Activated CD8-positive, alpha-beta T cell treated with anti-CD3 and anti-CD28 coated beads for 36 hours (primary cell): ENCODE data around the gene CTSD. TPM values are rescaled to one million over a fixed set of nuclear protein-coding genes. Genes with fewer than 3 reads are reported as not detected.
A peak's percentile ranks its signal among the peaks of the same experiment; 100 is the strongest.

Source experiments
- ATAC-seq: fragments of 200-7000 bp; cut with Tn5 transposase; one replicate; pipeline ENCODE4 v1.10.0; 2021; ENCODE audit warnings: mild to moderate bottlenecking, moderate library complexity
- CTCF ChIA-PET: fragments of 350-600 bp; sonication (Branson Sonifier 250); formaldehyde crosslinking; loops from one replicate; lab custom pipeline; 2021; ENCODE audit warnings: antibody characterized with exemption; lab: Charles Lee
- POLR2A ChIA-PET: fragments of 350-600 bp; sonication (Branson Sonifier 250); formaldehyde crosslinking; loops from one replicate; lab custom pipeline; 2021; ENCODE audit warnings: antibody characterized with exemption; lab: Charles Lee
- DNase-seq: peaks from one replicate; pipeline ENCODE4 v3.0.0-alpha.2; 2020
- H3K27ac Mint-ChIP-seq: one replicate; pipeline ENCODE4 v1.8.0; 2021; ENCODE audit warnings: mild to moderate bottlenecking, mixed read lengths
- H3K27me3 Mint-ChIP-seq: one replicate; pipeline ENCODE4 v1.8.0; 2021; ENCODE audit warnings: mixed read lengths
- H3K36me3 Mint-ChIP-seq: one replicate; pipeline ENCODE4 v1.8.0; 2021; ENCODE audit warnings: low read depth, mixed read lengths
- H3K4me1 Mint-ChIP-seq: one replicate; pipeline ENCODE4 v1.8.0; 2021; ENCODE audit warnings: low read depth, mixed read lengths
- H3K4me3 Mint-ChIP-seq: one replicate; pipeline ENCODE4 v1.8.0; 2021; ENCODE audit warnings: mild to moderate bottlenecking, moderate library complexity, mixed read lengths
- H3K9me3 Mint-ChIP-seq: one replicate; pipeline ENCODE4 v1.8.0; 2021; ENCODE audit warnings: mixed read lengths
- CTCF ChIP-seq: fragments of 200-600 bp; IDR thresholded peaks from one replicate; pipeline ENCODE4 v1.8.0; 2022; ENCODE audit warnings: antibody characterized with exemption, mild to moderate bottlenecking
- intact Hi-C: fragments of 100-400 bp; cut with micrococcal nuclease; formaldehyde crosslinking; loops from one replicate; pipeline ENCODE4 v1.10.0; 2022
- total RNA-seq, 2 experiments: library from RNA; stranded (reverse); gene quantifications; one replicate each; pipeline ENCODE4 v1.2.3, GENCODE V29; 2021

The CTSD gene
- total RNA-seq, 2 experiments from 2014 or later: 44.9 to 45.6 TPM

GRCh38 chr11:1758611-1759150, 5.0 kb downstream of the CTSD start:
- no peaks in the 10 kb centered on the region for H3K27me3 Mint-ChIP-seq
- H3K36me3 Mint-ChIP-seq: peaks cover 17% of the 10 kb centered on the region
- peak overlapping the region; percentile 62 for H3K4me3 Mint-ChIP-seq
- no peak for TF ChIP-seq CTCF
- peaks cover 69% of the 10 kb centered on the region for H3K4me1 Mint-ChIP-seq
- POLR2A ChIA-PET: no interaction called here
- peak overlapping the region; percentile 94 for H3K27ac Mint-ChIP-seq
- intact Hi-C loops: no loop called here
- ATAC-seq (no peak), DNase-seq (no peak)
- H3K9me3 Mint-ChIP-seq: no peaks in the 10 kb centered on the region
- CTCF ChIA-PET: interaction anchor here (1.1 to 1.7 kb wide), 2 partner anchors 74 to 155 kb away, joined by 3 to 9 read pairs; no protein-coding TSS in a partner anchor

GRCh38 chr11:1757861-1758610, 5.7 kb downstream of the CTSD start:
- no peak for TF ChIP-seq CTCF
- H3K36me3 Mint-ChIP-seq: peaks cover 17% of the 10 kb centered on the region
- CTCF ChIA-PET: interaction anchor here (1.0 to 2.4 kb wide), 5 partner anchors 14 to 156 kb away, joined by 3 to 18 read pairs (median 5); no protein-coding TSS in a partner anchor
- no peaks in the 10 kb centered on the region for H3K27me3 Mint-ChIP-seq
- DNase-seq (peak; percentile 85), ATAC-seq (peak; percentile 87)
- no peaks in the 10 kb centered on the region for H3K9me3 Mint-ChIP-seq
- peak overlapping the region; percentile 62 for H3K4me3 Mint-ChIP-seq
- intact Hi-C loops: no loop called here
- peaks cover 70% of the 10 kb centered on the region for H3K4me1 Mint-ChIP-seq
- H3K27ac Mint-ChIP-seq: peak overlapping the region; percentile 94
- POLR2A ChIA-PET: interaction anchor here (1.0 to 1.9 kb wide), 5 partner anchors 15 to 94 kb away, joined by 3 to 5 read pairs (median 4); no protein-coding TSS in a partner anchor

GRCh38 chr11:1756791-1757771, 6.6 kb downstream of the CTSD start:
- DNase-seq: peak; percentile 53
- TF ChIP-seq CTCF: no peak
- CTCF ChIA-PET: interaction anchor here (0.9 to 2.4 kb wide), 6 partner anchors 13 to 162 kb away, joined by 3 to 18 read pairs (median 4); no protein-coding TSS in a partner anchor
- Mint-ChIP-seq H3K27me3 (no peaks in the 10 kb centered on the region), H3K27ac (peak overlapping the region; percentile 94), H3K36me3 (peaks cover 17% of the 10 kb centered on the region), H3K9me3 (no peaks in the 10 kb centered on the region), H3K4me1 (peaks cover 64% of the 10 kb centered on the region), H3K4me3 (peak overlapping the region; percentile 62)
- POLR2A ChIA-PET: interaction anchor here (1.0 to 1.9 kb wide), 6 partner anchors 13 to 95 kb away, joined by 3 to 7 read pairs (median 4); no protein-coding TSS in a partner anchor
- peak; percentile 10 for ATAC-seq
- intact Hi-C loops: no loop called here

DNA sequence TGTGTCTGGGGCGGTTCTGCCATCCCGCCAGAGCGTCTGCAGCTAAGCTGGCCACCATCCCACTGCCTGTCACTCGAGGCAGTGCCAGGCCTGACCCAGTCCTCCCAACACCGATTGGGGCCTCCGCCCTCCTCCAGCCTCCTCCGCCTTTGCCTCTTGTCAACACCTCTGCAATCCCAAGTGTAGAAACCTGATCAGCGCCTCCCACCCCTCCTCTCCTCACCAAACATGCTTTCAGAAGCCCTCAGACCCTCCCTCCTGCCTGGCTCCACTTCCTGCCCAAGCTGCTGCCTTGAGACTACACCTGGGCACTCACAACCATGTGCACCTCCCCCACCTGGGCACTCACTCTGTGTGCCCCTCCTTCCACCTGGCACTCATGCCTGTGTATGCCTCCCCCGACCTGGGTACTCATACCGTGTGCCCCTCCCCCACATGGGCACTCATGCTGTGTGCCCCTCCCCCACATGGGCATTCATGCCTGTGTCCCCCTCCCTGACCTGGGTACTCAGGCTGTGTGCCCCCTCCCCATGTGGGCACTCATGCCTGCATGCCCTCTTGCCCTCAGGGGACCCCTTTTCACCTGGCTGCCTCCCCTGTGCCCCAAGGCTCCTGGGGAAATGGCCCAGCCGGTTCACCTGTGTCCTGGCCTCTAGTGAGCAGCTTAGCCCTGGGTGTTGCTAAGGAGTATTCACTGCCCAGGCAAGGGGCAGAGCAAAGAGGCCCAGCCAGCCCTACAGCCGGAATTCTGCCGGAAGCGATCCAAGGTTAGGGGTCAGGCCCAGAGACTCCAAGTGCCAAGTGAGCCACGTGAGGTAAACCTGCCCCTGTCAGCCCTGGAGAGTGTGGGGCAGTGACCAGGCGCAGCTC, 7.8 kb downstream of the CTSD start:
- H3K36me3 Mint-ChIP-seq: peaks cover 17% of the 10 kb centered on the region
- no peaks in the 10 kb centered on the region for H3K27me3 Mint-ChIP-seq
- CTCF ChIA-PET: interaction anchor here (0.9 to 2.4 kb wide), 3 partner anchors 14 to 77 kb away, joined by 3 to 18 read pairs (median 5); no protein-coding TSS in a partner anchor
- peak; percentile 33 for DNase-seq
- intact Hi-C loops: no loop called here
- no peaks in the 10 kb centered on the region for H3K9me3 Mint-ChIP-seq
- no peak for TF ChIP-seq CTCF
- H3K4me3 Mint-ChIP-seq: no peak overlapping the region
- H3K27ac Mint-ChIP-seq: peak overlapping the region; percentile 51
- ATAC-seq: no peak
- H3K4me1 Mint-ChIP-seq: peaks cover 57% of the 10 kb centered on the region
- POLR2A ChIA-PET: interaction anchor here (1.1 to 1.9 kb wide), 2 partner anchors 12 to 96 kb away, joined by 5 to 7 read pairs; no protein-coding TSS in a partner anchor
